IMR-90 (cell line): ENCODE measurements around the gene MTPN. TPM values are rescaled to one million over a fixed set of nuclear protein-coding genes. Genes with fewer than 3 reads are reported as not detected.

ENCODE experiments used
- ATAC-seq: fragments of 200-7000 bp; cut with Tn5 transposase; 2 replicates; pipeline ENCODE4 v1.9.1; 2020; ENCODE audit warnings: low read depth, mild to moderate bottlenecking, moderate library complexity
- BruUV-seq: library from RNA; stranded (reverse); fragments of 400-500 nt; replicated peaks from 2 replicates; lab custom pipeline; 2021; lab: Mats Ljungman, UMichigan
- CTCF ChIA-PET: fragments of 300-600 bp; formaldehyde crosslinking; extraction: SDS; loops from one replicate; lab custom pipeline; 2021; ENCODE audit warnings: antibody characterized with exemption; lab: Yijun Ruan, JAX
- POLR2A ChIA-PET: fragments of 300-600 bp; sonication (Branson Sonifier 250); formaldehyde crosslinking; loops from one replicate; lab custom pipeline; 2022; ENCODE audit warnings: antibody characterized with exemption; ENCODE audit not compliant: unreplicated experiment; lab: Charles Lee
- DNase-seq: peaks from one replicate; pipeline ENCODE4 v3.0.0; 2013
- H2AFZ ChIP-seq: replicated peaks from 2 replicates; pipeline ENCODE3; 2013; ENCODE audit warnings: low read length, mild to moderate bottlenecking; ENCODE audit not compliant: poor library complexity
- H2AK5ac ChIP-seq: 2 replicates; pipeline ENCODE4 v1.6.1; 2013; ENCODE audit warnings: low read depth, low read length, inconsistent platforms
- H2AK9ac ChIP-seq: replicated peaks from 2 replicates; pipeline ENCODE3; 2013; ENCODE audit warnings: mild to moderate bottlenecking, low read depth, low read length, moderate library complexity; ENCODE audit not compliant: poor library complexity
- H2BK120ac ChIP-seq: 2 replicates; pipeline ENCODE4 v1.6.1; 2013; ENCODE audit warnings: low read depth, low read length, inconsistent platforms
- H2BK15ac ChIP-seq: 3 replicates; pipeline ENCODE4 v1.6.1; 2013; ENCODE audit warnings: low read depth, low read length, inconsistent platforms
- H2BK20ac ChIP-seq: 2 replicates; pipeline ENCODE4 v1.6.1; 2013; ENCODE audit warnings: low read depth, mild to moderate bottlenecking, inconsistent platforms, low read length, moderate library complexity
- H2BK5ac ChIP-seq: 2 replicates; pipeline ENCODE4 v1.6.1; 2013; ENCODE audit warnings: mild to moderate bottlenecking, low read depth, low read length, inconsistent platforms; ENCODE audit not compliant: poor library complexity, severe bottlenecking
- H3K14ac ChIP-seq: replicated peaks from 2 replicates; pipeline ENCODE4 v1.6.1; 2013; ENCODE audit warnings: low read depth, low read length, inconsistent platforms
- H3K18ac ChIP-seq: 2 replicates; pipeline ENCODE4 v1.6.1; 2013; ENCODE audit warnings: low read depth, low read length, control low read depth
- H3K23ac ChIP-seq: 2 replicates; pipeline ENCODE4 v1.6.1; 2013; ENCODE audit warnings: low read depth, low read length, inconsistent platforms
- H3K27ac ChIP-seq: 2 replicates; pipeline ENCODE4 v1.5.1; 2013; ENCODE audit warnings: mild to moderate bottlenecking, control low read depth, low read length; ENCODE audit not compliant: insufficient read depth
- H3K27me3 ChIP-seq: 2 replicates; pipeline ENCODE4 v1.6.1; 2013; ENCODE audit warnings: low read length; ENCODE audit not compliant: control insufficient read depth, insufficient read depth
- H3K36me3 ChIP-seq: 2 replicates; pipeline ENCODE4 v1.6.1; 2013; ENCODE audit warnings: low read length, mixed read lengths; ENCODE audit not compliant: control insufficient read depth, insufficient read depth
- H3K4ac ChIP-seq: 2 replicates; pipeline ENCODE4 v1.6.1; 2013; ENCODE audit warnings: low read depth, low read length, inconsistent platforms
- H3K4me1 ChIP-seq: 2 replicates; pipeline ENCODE4 v1.6.1; 2013; ENCODE audit warnings: low read length, mixed read lengths; ENCODE audit not compliant: control insufficient read depth, insufficient read depth
- H3K4me2 ChIP-seq: 2 replicates; pipeline ENCODE4 v1.6.1; 2013; ENCODE audit warnings: low read depth, mild to moderate bottlenecking, control low read depth, low read length, moderate library complexity
- H3K4me3 ChIP-seq: 2 replicates; pipeline ENCODE4 v1.5.1; 2013; ENCODE audit warnings: low read depth, mild to moderate bottlenecking, control low read depth, low read length, moderate library complexity; ENCODE audit not compliant: insufficient read depth
- H3K56ac ChIP-seq: 2 replicates; pipeline ENCODE4 v1.6.1; 2013; ENCODE audit warnings: low read length, inconsistent platforms; ENCODE audit not compliant: insufficient read depth; ENCODE audit errors: extremely low read depth
- H3K79me1 ChIP-seq, 2 experiments: 2 replicates each; pipeline ENCODE4 v1.6.1; 2013; ENCODE audit warnings: low read length in 2 of 2, inconsistent platforms in 1 of 2, low read depth in 1 of 2
- H3K9ac ChIP-seq: 2 replicates; pipeline ENCODE4 v1.6.1; 2013; ENCODE audit warnings: low read depth, low read length, control low read depth
- H3K9me1 ChIP-seq: 2 replicates; pipeline ENCODE4 v1.6.1; 2013; ENCODE audit warnings: low read length, inconsistent platforms; ENCODE audit not compliant: insufficient read depth
- H3K9me3 ChIP-seq: 2 replicates; pipeline ENCODE4 v1.6.1; 2013; ENCODE audit warnings: low read length; ENCODE audit not compliant: control insufficient read depth, insufficient read depth
- H4K20me1 ChIP-seq: 2 replicates; pipeline ENCODE4 v1.6.1; 2013; ENCODE audit warnings: low read length, inconsistent platforms; ENCODE audit not compliant: insufficient read depth
- H4K5ac ChIP-seq: 2 replicates; pipeline ENCODE4 v1.6.1; 2013; ENCODE audit warnings: mild to moderate bottlenecking, low read depth, low read length, control low read depth
- H4K8ac ChIP-seq, 2 experiments: 2 replicates each; pipeline ENCODE4 v1.6.1; 2013; ENCODE audit warnings: low read depth in 2 of 2, low read length in 2 of 2, control low read depth in 1 of 2, inconsistent platforms in 1 of 2
- H4K91ac ChIP-seq: 2 replicates; pipeline ENCODE4 v1.6.1; 2013; ENCODE audit warnings: low read depth, low read length, inconsistent platforms; ENCODE audit not compliant: insufficient read depth
- BHLHE40 ChIP-seq: fragments of 150-350 bp; IDR thresholded peaks from 2 replicates; pipeline ENCODE4 v1.6.1; 2016; ENCODE audit warnings: mild to moderate bottlenecking, low read depth, low read length
- NFE2L2 ChIP-seq: fragments of 150-350 bp; IDR thresholded peaks from 2 replicates; pipeline ENCODE4 v1.6.1; 2016; ENCODE audit warnings: low read depth, mild to moderate bottlenecking, low read length
- WGBS, 2 experiments: methylation state at CpG; one replicate each; pipeline versions ENCODE4 v1.1.5 to v1.1.7; 2013; ENCODE audit warnings: missing lambda C conversion rate in 2 of 2; ENCODE audit not compliant: insufficient read length in 1 of 2; ENCODE audit errors: extremely low coverage in 2 of 2; 5-methylcytosine and 5-hydroxymethylcytosine counted together
- dilution Hi-C: fragments of 300-500 bp; cut with HindIII; formaldehyde crosslinking; loops from one replicate; pipeline ENCODE4 v1.14.3; 2018; ENCODE audit warnings: low sequenced_read_pairs; ENCODE audit not compliant: unreplicated experiment
- in situ Hi-C: fragments of 300-500 bp; cut with MboI; formaldehyde crosslinking; loops from 3 replicates; pipeline ENCODE4 v1.14.3; 2019; ENCODE audit warnings: low sequenced_read_pairs, inconsistent platforms, mixed read lengths
- intact Hi-C: fragments of 100-400 bp; cut with micrococcal nuclease; formaldehyde crosslinking; loops from 2 replicates; pipeline ENCODE4 v1.10.0; 2022
- polyA plus RNA-seq, 3 experiments: library from polyadenylated mRNA; depleted of rRNA; stranded (reverse); fragments of >200 nt; gene quantifications; 2 replicates each; pipeline ENCODE4 v1.2.3, GENCODE V29; 2012; ENCODE audit warnings: low replicate concordance in 1 of 3
- total RNA-seq: library from RNA; depleted of rRNA; stranded (reverse); fragments of >200 nt; gene quantifications from 2 replicates; pipeline ENCODE4 v1.2.3, GENCODE V29; 2012

Gene MTPN
- total and polyA plus RNA-seq, 2 of the 4 experiments (the other 2 are of a cell fraction), result 58.8 to 94.4 TPM

- ChIA-PET POLR2A (interaction anchor here (1.0 kb wide), 1 partner anchor 19 kb away, joined by 6 read pairs; no protein-coding TSS in a partner anchor), CTCF (no interaction called here)
- Histone ChIP-seq H2AK9ac (no peak overlapping the region), H3K9me3 (no peaks in the 10 kb centered on the region), H2BK120ac (no peak overlapping the region), H4K20me1 (peaks cover 6% of the 10 kb centered on the region; the same call in 1 of the 2 replicates), H4K91ac (no peak overlapping the region), H3K4me3 (no peak overlapping the region), H3K23ac (no peak overlapping the region), H3K4me1 (0 out of 2 replicates have a peak, but pooled peaks cover under 1% of the 10 kb centered on the region), H3K9me1 (peaks cover 3% of the 10 kb centered on the region; the same call in 1 of the 2 replicates), H2BK5ac (no peak overlapping the region), H3K56ac (no peak overlapping the region), H4K8ac (no peak overlapping the region), H2AK5ac (no peak overlapping the region), H3K4ac (no peak overlapping the region), H3K9ac (no peak overlapping the region), H3K36me3 (peaks cover 3% of the 10 kb centered on the region), H3K79me1 (peaks cover 28 to 50% of the 10 kb centered on the region in 2 experiments), H3K14ac (no peak overlapping the region), H3K27me3 (no peaks in the 10 kb centered on the region), H3K4me2 (no peak overlapping the region), H3K27ac (no peak overlapping the region), H2BK20ac (no peak overlapping the region), H2BK15ac (no peak overlapping the region), H4K5ac (no peak overlapping the region; the same call in 1 of the 2 replicates), H3K18ac (no peak overlapping the region), H2AFZ (no peak overlapping the region)
- DNase-seq (no peak), ATAC-seq (no peak)
- dilution Hi-C loops (no loop called here), intact Hi-C loops (no loop called here), in situ Hi-C loops (no loop called here)
- no peak for TF ChIP-seq BHLHE40
- no peak for TF ChIP-seq NFE2L2
- WGBS, 2 experiments, result no CpG with 5 or more reads among the region's 2 CpGs
- BruUV-seq, result no TSS peak
Observed at GRCh38 chr7:135942614-135943013, 34.5 kb downstream of the MTPN start.
